HG03571 (cell line): ENCODE data around the gene HDLBP.
A peak's percentile ranks its signal among the peaks of the same experiment; 100 is the strongest.

Source experiments
- ATAC-seq: cut with Tn5 transposase; IDR thresholded peaks from one replicate; pipeline ENCODE4 v1.9.1; 2021; ENCODE audit not compliant: unreplicated experiment

Gene HDLBP

DNA sequence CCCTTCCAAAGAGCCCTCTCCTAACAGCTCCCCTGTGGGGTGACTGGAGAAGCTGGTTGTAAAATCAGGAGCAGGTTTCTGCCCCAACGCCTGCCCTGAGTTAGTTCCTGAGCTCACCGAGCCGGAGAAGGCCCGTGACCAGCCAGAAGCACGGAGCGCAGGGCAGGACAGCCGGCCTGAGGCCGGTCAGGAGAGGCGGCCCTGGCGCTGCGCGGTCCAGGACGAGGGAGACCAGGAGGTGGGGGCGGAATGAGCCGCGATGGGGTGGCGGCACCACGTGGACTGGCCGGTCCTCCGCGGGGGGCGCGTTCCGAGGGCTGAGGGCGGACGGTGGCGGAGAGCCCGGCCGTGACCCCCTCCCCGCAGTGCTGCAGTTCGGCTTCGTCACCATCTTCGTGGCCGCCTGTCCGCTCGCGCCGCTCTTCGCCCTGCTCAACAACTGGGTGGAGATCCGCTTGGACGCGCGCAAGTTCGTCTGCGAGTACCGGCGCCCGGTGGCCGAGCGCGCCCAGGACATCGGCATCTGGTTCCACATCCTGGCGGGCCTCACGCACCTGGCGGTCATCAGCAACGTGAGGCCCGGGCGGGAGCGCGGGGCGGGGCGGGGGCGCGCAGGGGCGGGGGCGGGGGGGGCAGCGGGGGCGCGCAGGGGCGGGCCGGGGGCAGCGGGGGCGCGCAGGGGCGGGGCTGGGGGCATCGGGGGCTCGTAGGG, 98.0 kb downstream of the HDLBP start:
- peak; percentile 52 for ATAC-seq

- ATAC-seq = no peak
Observed at GRCh38 chr2:241216211-241216761, 99.2 kb downstream of the HDLBP start.

DNA sequence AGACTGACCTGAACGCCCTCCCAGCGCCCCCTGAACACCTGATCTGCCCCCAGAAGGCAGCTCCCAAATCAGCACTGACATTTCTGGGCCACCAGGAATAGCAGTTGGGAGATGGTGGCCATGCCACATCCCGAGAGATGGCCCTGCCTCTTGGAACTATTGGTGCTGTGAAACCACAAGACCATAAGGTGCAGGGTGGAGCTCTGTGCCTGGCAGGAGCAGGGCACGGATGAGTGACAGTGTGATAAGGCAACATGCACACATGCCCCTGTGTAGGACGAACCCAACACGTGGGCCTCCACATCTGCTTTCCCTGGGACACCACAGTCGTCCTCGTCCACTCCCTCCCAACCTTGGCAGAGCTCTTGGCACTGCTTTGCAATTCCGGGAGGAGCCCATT, 100.1 kb downstream of the HDLBP start:
- ATAC-seq = no peak

GRCh38 chr2:241214766-241215165, 100.7 kb downstream of the HDLBP start:
- ATAC-seq = no peak

DNA sequence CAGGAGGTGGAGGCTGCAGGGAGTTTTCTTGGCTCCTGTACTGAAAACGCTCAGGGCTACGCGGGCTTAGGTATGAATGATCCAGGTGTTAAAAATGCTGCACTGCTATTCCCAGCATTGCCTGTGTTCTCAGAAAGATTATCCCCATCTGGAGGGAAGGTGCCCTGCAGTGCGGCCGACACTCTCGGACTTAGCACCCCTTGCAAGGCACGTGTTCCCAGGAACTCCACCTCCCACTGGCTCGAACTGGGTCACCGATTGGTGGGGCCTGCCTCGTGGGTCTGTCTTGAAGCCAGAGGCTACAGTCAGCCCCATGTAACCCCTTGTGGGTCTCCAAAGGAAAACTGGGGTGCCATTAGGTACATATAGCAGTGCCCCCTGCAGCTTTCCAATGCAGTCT, 101.3 kb downstream of the HDLBP start:
- ATAC-seq = no peak

DNA sequence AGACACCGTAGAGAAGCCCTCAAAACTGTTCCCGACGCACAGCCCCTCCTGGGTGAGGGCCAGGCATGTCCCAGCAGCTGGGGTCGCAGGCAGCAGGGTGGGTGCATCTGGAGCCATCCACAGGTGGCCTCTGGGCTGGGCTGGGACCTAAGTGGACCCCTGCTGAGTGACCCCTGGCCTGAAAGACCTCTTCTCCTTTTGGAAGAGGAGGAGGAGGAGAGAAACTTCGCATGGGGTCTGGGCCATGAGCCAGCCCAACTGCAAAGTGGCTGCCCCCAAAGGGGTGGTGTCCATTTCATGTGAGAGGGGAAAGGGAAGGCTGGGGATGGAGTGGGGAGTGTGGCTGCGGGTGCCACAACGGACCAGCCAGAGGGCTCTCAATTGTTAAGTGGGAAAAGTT, 101.9 kb downstream of the HDLBP start:
- ATAC-seq = no peak

- ATAC-seq = no peak
Observed at GRCh38 chr2:241213041-241213440, 102.4 kb downstream of the HDLBP start.

- ATAC-seq = no peak
Observed at GRCh38 chr2:241211276-241211675, 104.2 kb downstream of the HDLBP start.

- ATAC-seq = no peak
Observed at GRCh38 chr2:241209271-241209670, 106.2 kb downstream of the HDLBP start.

GRCh38 chr2:241208058-241208457, 107.4 kb downstream of the HDLBP start:
- ATAC-seq = no peak

DNA sequence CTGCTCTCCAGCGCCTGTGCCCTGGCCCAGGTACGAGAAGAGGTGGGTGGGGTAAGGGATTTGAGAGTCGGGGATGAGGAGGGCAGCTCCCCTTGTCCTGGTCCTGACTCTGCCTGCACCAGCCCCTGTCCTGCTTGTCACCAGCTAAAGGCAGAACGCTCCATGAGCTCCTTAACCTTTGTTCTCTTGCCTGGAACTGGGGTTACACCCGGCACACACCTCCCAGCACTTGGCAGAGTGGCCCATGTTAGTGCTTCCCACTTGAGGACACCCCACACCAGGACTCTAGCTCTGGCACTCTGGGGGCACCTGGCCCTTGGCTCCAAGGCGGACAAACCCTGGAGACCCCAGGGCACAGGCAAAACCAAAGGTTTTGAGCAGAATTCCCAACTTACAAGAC, 107.8 kb downstream of the HDLBP start:
- ATAC-seq = no peak

DNA sequence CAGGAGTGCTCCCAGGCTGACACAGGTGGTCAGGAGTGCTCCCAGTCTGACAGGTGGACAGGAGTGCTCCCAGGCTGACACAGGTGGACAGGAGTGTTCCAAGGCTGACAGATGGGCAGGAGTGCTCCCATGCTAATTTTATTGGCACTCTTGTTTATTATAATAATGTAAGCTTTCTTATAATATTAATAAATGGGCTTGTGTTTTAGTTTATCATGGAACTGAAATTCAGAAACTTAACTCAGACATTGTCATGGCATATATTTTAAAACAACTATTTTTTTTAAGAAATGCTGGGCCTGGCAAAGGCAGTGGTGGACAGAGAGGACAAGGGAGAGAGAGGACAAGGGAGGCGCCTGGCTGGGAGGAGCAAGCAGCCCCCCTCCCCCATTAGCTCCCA, 108.3 kb downstream of the HDLBP start:
- no peak for ATAC-seq

- ATAC-seq = no peak
Observed at GRCh38 chr2:241205086-241205485, 110.4 kb downstream of the HDLBP start.

- ATAC-seq = no peak
Observed at GRCh38 chr2:241204490-241204889, 111.0 kb downstream of the HDLBP start.

DNA sequence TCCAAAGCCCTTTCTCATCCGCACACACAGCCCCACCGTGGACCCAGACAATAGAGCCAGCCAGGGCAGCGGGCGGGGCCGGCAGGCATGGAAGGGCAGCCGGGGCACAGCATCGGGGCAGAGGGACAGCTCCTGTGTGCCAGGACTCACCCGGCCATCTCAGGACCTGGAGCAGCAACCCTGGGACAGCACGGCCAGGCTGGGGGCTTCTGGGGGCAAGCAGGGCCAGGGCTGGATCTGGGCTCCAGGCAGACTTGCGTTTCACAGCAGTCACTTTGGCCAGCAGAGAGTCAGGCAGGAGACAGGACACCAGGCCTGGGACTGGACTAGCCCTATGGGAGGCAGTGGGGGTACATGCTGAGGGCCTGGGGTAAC, 111.5 kb downstream of the HDLBP start:
- no peak for ATAC-seq

DNA sequence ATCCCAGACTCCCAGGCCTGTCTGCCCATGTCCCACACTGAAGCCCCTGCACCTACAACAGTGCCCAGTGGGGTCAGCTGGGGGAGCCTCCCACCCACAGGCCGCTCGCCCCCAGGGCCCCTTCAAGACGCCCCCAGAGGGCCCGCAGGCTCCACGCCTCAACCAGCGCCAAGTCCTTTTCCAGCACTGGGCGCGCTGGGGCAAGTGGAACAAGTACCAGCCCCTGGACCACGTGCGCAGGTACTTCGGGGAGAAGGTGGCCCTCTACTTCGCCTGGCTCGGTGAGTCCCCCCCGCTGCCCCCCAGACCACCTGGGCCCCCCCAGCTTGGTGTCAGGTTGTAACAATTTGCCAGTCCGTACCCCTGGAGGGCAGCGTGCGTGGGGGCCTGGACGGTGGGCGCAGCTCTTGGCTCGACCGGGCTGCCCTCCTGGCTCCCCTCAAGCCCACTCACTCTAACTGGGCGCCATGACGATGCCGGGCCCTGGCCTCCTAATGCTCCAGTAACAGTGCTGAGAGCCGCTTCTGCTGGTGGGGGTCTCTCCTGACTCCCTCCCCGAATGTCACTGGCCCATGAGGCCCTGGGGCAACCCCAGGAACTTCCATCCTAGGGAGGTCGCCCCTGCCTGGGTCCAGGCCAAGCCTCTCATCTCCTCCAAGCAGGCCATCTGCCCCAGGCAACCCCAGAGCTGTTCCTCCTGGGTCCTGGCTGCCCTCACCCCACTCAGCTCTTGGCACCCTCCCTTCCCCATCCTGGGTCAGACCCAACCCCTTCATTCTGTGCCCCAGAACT, 112.1 kb downstream of the HDLBP start:
- no peak for ATAC-seq

DNA sequence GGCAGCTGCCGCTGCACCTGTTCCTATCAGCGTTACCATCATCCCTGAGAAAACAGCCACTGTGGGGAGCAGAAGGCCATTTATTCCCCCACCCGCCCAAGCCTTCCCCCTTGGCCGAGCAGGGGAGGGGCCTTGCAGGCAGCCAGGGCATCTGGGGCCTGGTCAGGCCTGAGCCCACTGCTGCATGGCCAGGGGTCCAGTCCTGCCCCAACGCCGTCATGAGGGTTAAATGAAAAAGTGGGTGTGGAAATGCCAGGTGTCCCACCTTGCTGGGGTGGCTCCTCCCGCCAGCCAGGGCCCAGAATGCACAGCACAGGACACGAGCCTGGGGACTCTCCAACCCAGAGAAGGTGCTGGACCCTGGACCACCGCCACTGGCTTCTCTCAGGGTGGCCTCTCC, 112.8 kb downstream of the HDLBP start:
- ATAC-seq = no peak

GRCh38 chr2:241202268-241202585, 113.2 kb downstream of the HDLBP start:
- no peak for ATAC-seq

- no peak for ATAC-seq
Observed at GRCh38 chr2:241201445-241202267, 113.8 kb downstream of the HDLBP start.

DNA sequence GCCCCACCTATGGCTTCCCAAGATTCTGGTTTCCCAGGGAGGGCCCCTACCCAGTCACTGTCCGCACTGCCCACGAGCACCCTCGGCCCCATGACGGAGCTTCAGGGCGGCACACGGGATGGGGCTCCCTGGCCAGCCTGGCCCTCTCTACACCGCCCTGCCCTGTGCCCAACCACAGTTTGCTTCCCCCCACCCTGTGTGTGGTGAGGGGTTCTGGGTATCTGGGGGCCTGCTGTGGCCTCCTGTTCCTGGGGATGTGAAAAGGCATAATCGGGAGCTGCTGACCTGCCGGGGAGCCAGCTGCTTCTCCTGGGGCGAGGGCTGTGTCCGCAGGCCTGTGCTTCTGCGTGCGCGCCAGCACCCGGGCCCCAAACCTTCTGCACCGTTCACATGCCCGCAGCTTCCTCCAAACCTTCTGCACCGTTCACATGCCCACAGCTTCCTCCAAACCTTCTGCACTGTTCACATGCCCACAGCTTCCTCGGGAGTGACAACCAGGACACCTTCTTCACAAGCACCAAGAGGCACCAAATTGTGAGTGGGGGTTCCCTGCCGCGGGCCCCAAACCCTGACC, 114.6 kb downstream of the HDLBP start:
- ATAC-seq = no peak
